Type B pancreatic cell (in vitro differentiated cells): ENCODE data around the gene CMKLR1. TPM values are rescaled to one million over a fixed set of nuclear protein-coding genes. Genes with fewer than 3 reads are reported as not detected.

Experiments used
- DNase-seq: peaks from one replicate; pipeline ENCODE4 v3.0.0; 2021; ENCODE audit warnings: mixed read lengths; ENCODE audit not compliant: unreplicated experiment; ENCODE audit errors: extremely low spot score
- H3K27ac Mint-ChIP-seq: 2 replicates; pipeline ENCODE4 v1.8.0; 2021; ENCODE audit warnings: mild to moderate bottlenecking, mixed read lengths
- H3K27me3 Mint-ChIP-seq: 2 replicates; pipeline ENCODE4 v1.8.0; 2021; ENCODE audit warnings: mixed read lengths
- H3K36me3 Mint-ChIP-seq: 2 replicates; pipeline ENCODE4 v1.8.0; 2021; ENCODE audit warnings: mixed read lengths
- H3K4me1 Mint-ChIP-seq: one replicate; pipeline ENCODE4 v1.8.0; 2021; ENCODE audit warnings: mixed read lengths; ENCODE audit not compliant: unreplicated experiment
- H3K4me3 Mint-ChIP-seq: 2 replicates; pipeline ENCODE4 v1.8.0; 2021; ENCODE audit warnings: mild to moderate bottlenecking, mixed read lengths
- H3K9me3 Mint-ChIP-seq: 2 replicates; pipeline ENCODE4 v1.8.0; 2021; ENCODE audit warnings: mixed read lengths
- CTCF ChIP-seq: fragments of 200-600 bp; sonication (generic); conservative IDR thresholded peaks from 2 replicates; pipeline ENCODE4 v1.5.0; 2021; ENCODE audit warnings: antibody characterized with exemption, mild to moderate bottlenecking
- long read RNA-seq: library from polyadenylated mRNA; unstranded; transcript quantifications from one replicate; pipeline ENCODE4 v2.0.0, GENCODE V29; 2020
- total RNA-seq: library from RNA; stranded (reverse); gene quantifications from 2 replicates; pipeline ENCODE4 v1.2.1, GENCODE V29; 2021; ENCODE audit warnings: low replicate concordance

CMKLR1 gene
- total RNA-seq = 0.50 and 0.97 TPM in 2 replicates
- long read RNA-seq = 0 reads

DNA sequence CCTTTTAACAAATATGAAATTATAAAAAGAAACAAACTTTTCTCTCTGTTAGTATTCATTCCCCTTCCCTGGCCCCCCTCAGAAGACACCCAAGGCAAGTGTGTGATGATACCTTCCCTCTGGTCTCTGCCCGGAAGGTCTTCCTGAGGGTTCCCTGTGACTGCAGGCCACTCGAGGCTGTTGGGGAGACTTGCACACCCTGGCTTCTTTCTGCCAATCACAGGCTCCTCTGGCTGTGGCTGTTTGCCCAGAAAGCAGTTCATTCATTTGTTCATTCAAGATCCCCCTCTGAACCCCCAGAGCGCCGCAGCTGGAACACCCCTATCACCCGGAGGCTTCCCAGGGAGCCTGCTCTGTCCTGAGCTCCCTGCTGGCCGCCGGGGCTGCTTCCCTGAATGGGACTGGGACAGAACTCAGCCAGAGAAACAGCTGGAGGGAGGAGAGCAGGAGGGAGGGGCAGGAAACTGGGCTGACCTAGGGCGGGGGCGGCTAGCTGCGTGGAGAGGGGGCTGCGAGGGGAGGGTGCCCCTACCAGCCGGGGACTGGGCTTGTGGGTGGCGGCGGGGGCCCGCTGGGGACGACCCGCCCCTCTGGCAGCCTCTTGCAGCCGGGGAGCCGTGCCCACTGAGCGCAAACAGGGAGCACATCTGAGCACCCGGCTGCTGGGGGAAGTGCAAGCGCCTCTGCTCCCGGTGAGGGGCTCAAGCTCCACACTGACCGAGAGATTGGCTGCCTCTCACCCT, at the start of gene CMKLR1:
Gene CMKLR1, minus strand, starts transcription at position 397 of the 743 bp plus-strand sequence. CDS start 45,720 bp downstream, outside the sequence.
- no peak for DNase-seq
- H3K4me3 Mint-ChIP-seq = no peak within 1 kb of the TSS
- H3K27ac Mint-ChIP-seq = no peak within 1 kb of the TSS

GRCh38 chr12:108387771-108388170, 48.7 kb upstream of the CMKLR1 start:
- no peak for TF ChIP-seq CTCF
- peaks cover 12% of the 10 kb centered on the region for H3K4me1 Mint-ChIP-seq
- no peaks in the 10 kb centered on the region for H3K36me3 Mint-ChIP-seq
- H3K27me3 Mint-ChIP-seq = peaks cover 9% of the 10 kb centered on the region
- H3K27ac Mint-ChIP-seq = no peak overlapping the region
- no peaks in the 10 kb centered on the region for H3K9me3 Mint-ChIP-seq
- DNase-seq = no peak
- H3K4me3 Mint-ChIP-seq = no peak overlapping the region

More for the DNA sequence above, at the start of gene CMKLR1:
- Mint-ChIP-seq H3K4me1 (peaks cover 15% of the 10 kb centered on the region), H3K36me3 (no peaks in the 10 kb centered on the region), H3K9me3 (no peaks in the 10 kb centered on the region), H3K27me3 (peaks cover 34% of the 10 kb centered on the region)
- TF ChIP-seq CTCF = no peak

- Mint-ChIP-seq H3K27ac (no peak overlapping the region), H3K9me3 (no peaks in the 10 kb centered on the region), H3K36me3 (no peaks in the 10 kb centered on the region), H3K4me1 (peaks cover 14% of the 10 kb centered on the region), H3K27me3 (peaks cover 14% of the 10 kb centered on the region), H3K4me3 (no peak overlapping the region)
- DNase-seq = no peak
- no peak for TF ChIP-seq CTCF
Measured at GRCh38 chr12:108386709-108387360, 47.7 kb upstream of the CMKLR1 start.

- Mint-ChIP-seq H3K4me3 (no peak overlapping the region), H3K27me3 (peaks cover 20% of the 10 kb centered on the region), H3K4me1 (peaks cover 11% of the 10 kb centered on the region), H3K27ac (no peak overlapping the region), H3K36me3 (no peaks in the 10 kb centered on the region), H3K9me3 (peaks cover 4% of the 10 kb centered on the region)
- no peak for DNase-seq
- TF ChIP-seq CTCF = no peak
Measured at GRCh38 chr12:108382437-108382801, 43.3 kb upstream of the CMKLR1 start.

- Mint-ChIP-seq H3K4me3 (no peak overlapping the region), H3K36me3 (no peaks in the 10 kb centered on the region), H3K27me3 (peaks cover 20% of the 10 kb centered on the region), H3K27ac (no peak overlapping the region), H3K9me3 (peaks cover 7% of the 10 kb centered on the region), H3K4me1 (peaks cover 11% of the 10 kb centered on the region)
- DNase-seq = no peak
- no peak for TF ChIP-seq CTCF
Measured at GRCh38 chr12:108381787-108382436, 42.8 kb upstream of the CMKLR1 start.
